ENCODE data around the gene CHD9. TPM values are rescaled to one million over a fixed set of nuclear protein-coding genes. Genes with fewer than 3 reads are reported as not detected.

CHD9 gene
- total RNA-seq, 2 donors from 2014 or later: 39.2 to 66.1 TPM

GRCh38 chr16:53156516-53156915, 101.7 kb downstream of the CHD9 start:
- no peak for TF ChIP-seq CTCF (IDR thresholded peaks at IDR 0.05)
- Histone ChIP-seq H3K36me3 (peaks cover 5% of the 10 kb centered on the region), H3K4me1 (no peaks in the 10 kb centered on the region), H3K4me3 (no peak overlapping the region), H3K9me3 (no peaks in the 10 kb centered on the region), H3K27me3 (no peaks in the 10 kb centered on the region), H3K9ac (ENCODE audit: low read depth in 2 of 2, low read length in 2 of 2) (no peak overlapping the region), H3K27ac (no peak overlapping the region)
- intact Hi-C loops (cut with DNase I): loop anchor here (10.0 kb wide), 1 partner anchor 48 kb away; no protein-coding TSS in a partner anchor
- DNase-seq: no peak

GRCh38 chr16:53159781-53160436, 105.1 kb downstream of the CHD9 start:
- Histone ChIP-seq H3K4me1 (no peaks in the 10 kb centered on the region), H3K9me3 (no peaks in the 10 kb centered on the region), H3K4me3 (no peak overlapping the region), H3K27me3 (no peaks in the 10 kb centered on the region), H3K27ac (no peak overlapping the region), H3K36me3 (peaks cover 5% of the 10 kb centered on the region), H3K9ac (ENCODE audit: low read depth in 2 of 2, low read length in 2 of 2) (no peak overlapping the region)
- intact Hi-C loops (cut with DNase I): loop anchor here (10.0 kb wide), 1 partner anchor 45 kb away; no protein-coding TSS in a partner anchor
- TF ChIP-seq CTCF (IDR thresholded peaks at IDR 0.05): peak; percentile 61
- DNase-seq: peak; percentile 35

- H3K27ac ChIP-seq: no peak overlapping the region
- no peaks in the 10 kb centered on the region for H3K27me3 ChIP-seq
- no peaks in the 10 kb centered on the region for H3K36me3 ChIP-seq
- no peak for DNase-seq
- H3K9ac ChIP-seq (ENCODE audit: low read depth in 2 of 2, low read length in 2 of 2): no peak overlapping the region
- no peaks in the 10 kb centered on the region for H3K4me1 ChIP-seq
- intact Hi-C loops (cut with DNase I): no loop called here
- no peak overlapping the region for H3K4me3 ChIP-seq
- H3K9me3 ChIP-seq: no peaks in the 10 kb centered on the region
- no peak for TF ChIP-seq CTCF (IDR thresholded peaks at IDR 0.05)
Measured at GRCh38 chr16:53166099-53166498, 111.3 kb downstream of the CHD9 start.

GRCh38 chr16:53168744-53169143, 114.0 kb downstream of the CHD9 start:
- H3K4me3 ChIP-seq: no peak overlapping the region
- no peaks in the 10 kb centered on the region for H3K4me1 ChIP-seq
- no peaks in the 10 kb centered on the region for H3K36me3 ChIP-seq
- H3K9ac ChIP-seq (ENCODE audit: low read depth in 2 of 2, low read length in 2 of 2): no peak overlapping the region
- DNase-seq: no peak
- no peaks in the 10 kb centered on the region for H3K27me3 ChIP-seq
- intact Hi-C loops (cut with DNase I): no loop called here
- no peak for TF ChIP-seq CTCF (IDR thresholded peaks at IDR 0.05)
- no peaks in the 10 kb centered on the region for H3K9me3 ChIP-seq
- H3K27ac ChIP-seq: no peak overlapping the region

GRCh38 chr16:53172517-53172916, 117.7 kb downstream of the CHD9 start:
- intact Hi-C loops (cut with DNase I): no loop called here
- no peak for TF ChIP-seq CTCF (IDR thresholded peaks at IDR 0.05)
- Histone ChIP-seq H3K9ac (ENCODE audit: low read depth in 2 of 2, low read length in 2 of 2) (no peak overlapping the region), H3K9me3 (no peaks in the 10 kb centered on the region), H3K4me1 (no peaks in the 10 kb centered on the region), H3K27me3 (no peaks in the 10 kb centered on the region), H3K36me3 (no peaks in the 10 kb centered on the region), H3K4me3 (no peak overlapping the region), H3K27ac (no peak overlapping the region)
- DNase-seq: no peak
